ENCODE measurements around the gene HNMT. TPM values are rescaled to one million over a fixed set of nuclear protein-coding genes. Genes with fewer than 3 reads are reported as not detected.
"Not testable (repeated sequence)": the region's sequence is repeated elsewhere in the genome, so short reads cannot be mapped to it uniquely, and the experiment has no call there.

The HNMT gene
- total RNA-seq = 92.7 TPM

DNA sequence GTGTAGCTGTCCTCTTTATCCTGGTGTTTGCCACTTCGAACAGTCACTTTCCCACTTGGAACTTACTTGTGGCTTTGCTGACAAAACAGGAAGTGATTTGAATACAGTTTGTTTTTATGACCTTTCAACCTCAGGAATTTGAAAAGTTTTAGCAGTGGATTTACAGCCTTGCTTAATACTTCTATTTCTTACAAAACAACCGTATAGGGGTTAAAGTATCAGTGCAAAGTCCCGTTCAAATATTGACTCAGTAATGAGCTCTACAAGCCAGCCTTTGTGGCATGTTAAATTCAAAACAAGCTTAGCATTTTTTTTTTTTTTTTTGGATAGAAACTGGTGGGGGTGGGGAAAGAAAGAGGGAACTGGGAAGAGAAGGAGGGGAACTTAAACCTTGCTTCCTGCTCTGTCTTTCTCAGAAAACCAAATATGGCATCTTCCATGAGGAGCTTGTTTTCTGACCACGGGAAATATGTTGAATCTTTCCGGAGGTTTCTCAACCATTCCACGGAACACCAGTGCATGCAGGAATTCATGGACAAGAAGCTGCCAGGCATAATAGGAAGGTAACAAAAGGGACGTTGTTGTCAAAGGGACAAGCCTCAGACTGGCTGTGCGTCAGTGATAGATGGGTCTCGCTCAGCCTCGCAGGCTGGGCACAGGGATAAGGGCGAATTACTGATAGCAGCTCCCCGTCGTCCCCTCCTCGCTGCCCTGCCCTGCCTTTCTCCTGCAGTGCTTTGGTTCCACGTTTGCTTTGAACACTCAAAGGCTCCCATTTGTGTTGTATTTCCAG, at the start of gene HNMT:
HNMT (plus strand) TSS at position 408 of the 793 bp plus-strand sequence; CDS start at position 427, 19 bp downstream.
- DNase-seq (ENCODE audit: low spot score) = peak; percentile 27

DNA sequence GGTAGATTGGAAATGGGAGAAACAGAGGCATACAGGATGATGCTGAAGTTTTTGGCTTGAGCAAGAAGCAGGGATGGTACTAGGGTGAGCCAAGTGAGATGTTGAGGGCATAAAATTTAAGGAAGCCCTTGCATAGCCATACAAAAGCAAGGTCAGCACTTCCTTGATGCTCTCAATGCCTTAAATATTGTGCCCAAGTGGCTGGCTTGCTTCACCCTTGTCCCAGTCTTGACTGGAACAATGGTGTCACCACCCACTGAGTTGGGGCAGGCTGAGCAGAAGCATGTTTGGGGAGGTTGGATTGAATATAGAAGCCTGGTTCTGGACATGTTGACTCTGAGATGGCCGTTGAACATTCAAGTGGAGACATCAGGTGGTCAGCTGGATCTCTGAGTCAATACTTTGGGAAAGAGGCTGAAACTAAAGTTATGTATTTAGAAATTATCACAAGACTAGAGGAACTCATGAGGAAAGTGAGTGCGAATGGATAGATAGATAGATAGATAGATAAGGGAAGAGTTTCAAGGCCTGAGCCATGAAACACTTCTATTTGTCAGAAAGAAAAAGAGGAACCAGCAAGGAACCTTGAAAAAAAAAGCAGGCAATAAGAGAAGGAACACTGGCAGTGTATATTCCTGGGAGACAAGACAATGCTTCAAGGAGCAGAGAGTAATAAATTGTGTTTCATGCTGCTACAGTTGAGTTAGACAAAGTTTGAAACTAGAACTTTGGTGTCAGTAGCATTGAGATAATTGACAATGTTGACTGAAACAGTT, 43.0 kb upstream of the HNMT start:
- no peak for DNase-seq (ENCODE audit: low spot score)

- DNase-seq (ENCODE audit: low spot score) = not testable (repeated sequence)
Observed at GRCh38 chr2:137922171-137922570, 42.1 kb upstream of the HNMT start.

- no peak for DNase-seq (ENCODE audit: low spot score)
Observed at GRCh38 chr2:137924019-137924418, 40.3 kb upstream of the HNMT start.

DNA sequence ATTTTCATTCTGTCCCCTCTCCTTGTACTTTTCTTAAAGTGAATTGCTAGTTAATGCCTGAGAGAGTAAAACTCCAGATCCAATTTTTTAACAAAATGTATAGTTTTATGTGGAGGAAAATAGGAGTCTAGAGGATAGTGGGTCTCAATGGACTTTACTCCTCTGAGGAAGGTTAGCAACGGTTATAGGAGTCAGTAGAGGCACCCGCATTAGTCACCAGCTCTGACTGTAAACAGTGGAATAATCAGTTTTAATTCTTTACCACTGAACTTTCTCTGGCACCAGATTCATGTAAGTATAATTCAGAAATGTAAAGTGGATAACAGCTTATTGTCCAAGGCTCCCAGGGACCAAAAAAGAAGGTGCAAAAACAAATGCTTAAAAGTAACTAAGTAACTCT, 38.7 kb upstream of the HNMT start:
- no peak for DNase-seq (ENCODE audit: low spot score)

- no peak for DNase-seq (ENCODE audit: low spot score)
Observed at GRCh38 chr2:137927846-137928245, 36.4 kb upstream of the HNMT start.

DNA sequence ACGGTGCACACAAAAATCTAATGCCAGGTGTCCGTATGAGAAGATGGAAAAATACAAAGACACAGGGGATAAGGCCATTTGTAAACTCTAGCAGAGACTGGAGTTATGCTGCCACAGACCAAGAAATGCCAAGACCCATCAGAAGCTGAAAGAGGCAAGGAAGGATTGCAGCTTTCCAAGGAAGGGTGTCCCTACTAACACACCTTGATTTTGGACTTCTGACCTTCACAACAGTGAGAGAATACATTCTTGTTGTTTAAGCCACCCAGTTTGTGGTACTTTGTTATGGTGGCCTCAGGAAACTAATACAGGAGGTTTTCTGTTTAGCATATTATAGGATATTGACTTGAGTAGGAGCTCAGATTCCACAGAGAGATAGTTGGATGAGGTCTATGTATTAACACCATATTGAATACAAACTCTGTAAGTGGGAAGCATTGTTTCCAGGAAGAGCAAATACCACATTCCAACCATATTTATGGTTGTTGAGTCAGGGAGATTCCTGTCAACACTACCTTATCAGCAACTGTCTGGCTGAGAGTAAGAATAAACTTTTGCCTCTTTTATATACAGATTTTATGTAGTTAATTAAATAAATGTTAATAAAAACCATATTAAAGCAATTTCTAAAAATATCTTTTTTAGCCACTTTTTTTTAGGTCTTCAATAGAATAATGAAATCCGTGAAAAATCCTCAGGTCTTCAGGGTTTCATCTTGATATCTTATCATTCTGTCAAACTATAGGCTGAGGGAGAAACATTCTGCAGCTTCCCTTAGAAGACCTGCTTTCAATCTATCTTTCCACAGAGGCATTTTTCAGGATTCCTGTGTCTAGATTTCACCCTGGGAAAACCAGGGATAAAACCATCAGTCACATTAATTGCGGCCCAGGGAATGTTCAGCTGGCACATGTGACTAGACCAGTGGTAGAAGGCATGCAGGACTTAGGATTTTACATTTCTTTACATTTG, 35.4 kb upstream of the HNMT start:
- DNase-seq (ENCODE audit: low spot score) = no peak

GRCh38 chr2:137929519-137929916, 34.8 kb upstream of the HNMT start:
- DNase-seq (ENCODE audit: low spot score) = no peak

DNA sequence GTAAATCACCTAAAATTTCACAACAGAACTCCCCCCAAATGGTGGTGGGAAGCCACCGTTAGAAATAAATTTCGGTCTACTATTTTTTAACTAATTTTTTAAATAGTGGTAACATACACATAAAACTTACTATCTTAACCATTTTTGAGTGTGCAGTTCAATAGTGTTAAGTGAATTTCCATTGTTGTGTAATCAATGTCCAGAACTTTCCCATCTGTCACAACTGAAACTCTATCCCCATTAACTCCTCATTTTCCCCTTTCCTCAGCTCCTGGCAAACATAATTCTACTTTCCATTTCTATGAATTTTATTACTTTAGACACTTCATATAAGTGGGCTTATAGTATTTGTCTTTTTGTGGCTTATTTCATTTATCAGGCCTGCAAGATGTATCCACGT, 34.1 kb upstream of the HNMT start:
- no peak for DNase-seq (ENCODE audit: low spot score)

DNA sequence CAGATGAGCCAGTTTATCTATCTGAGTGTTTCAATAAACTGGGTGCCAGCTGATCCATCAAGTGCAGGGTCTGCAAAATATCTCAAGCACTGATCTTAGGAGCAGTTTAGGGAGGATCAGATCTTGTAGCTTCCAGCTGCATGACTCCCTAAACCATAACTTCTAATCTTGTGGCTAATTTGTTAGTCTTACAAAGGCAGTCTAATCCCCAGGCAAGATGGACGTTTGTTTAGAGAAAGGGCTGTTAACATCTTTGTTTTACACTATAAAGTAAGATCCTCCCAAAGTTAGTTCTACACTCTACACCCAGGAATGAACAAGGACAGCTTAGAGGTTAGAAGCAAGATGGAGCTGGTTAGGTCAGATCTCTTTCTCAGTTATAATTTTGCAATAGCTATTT, 28.7 kb upstream of the HNMT start:
- DNase-seq (ENCODE audit: low spot score) = no peak

- no peak for DNase-seq (ENCODE audit: low spot score)
Observed at GRCh38 chr2:137937246-137937645, 27.0 kb upstream of the HNMT start.

- DNase-seq (ENCODE audit: low spot score) = no peak
Observed at GRCh38 chr2:137937778-137938177, 26.5 kb upstream of the HNMT start.

GRCh38 chr2:137938204-137938603, 26.1 kb upstream of the HNMT start:
- DNase-seq (ENCODE audit: low spot score) = no peak

GRCh38 chr2:137939026-137939425, 25.2 kb upstream of the HNMT start:
- DNase-seq (ENCODE audit: low spot score) = no peak

DNA sequence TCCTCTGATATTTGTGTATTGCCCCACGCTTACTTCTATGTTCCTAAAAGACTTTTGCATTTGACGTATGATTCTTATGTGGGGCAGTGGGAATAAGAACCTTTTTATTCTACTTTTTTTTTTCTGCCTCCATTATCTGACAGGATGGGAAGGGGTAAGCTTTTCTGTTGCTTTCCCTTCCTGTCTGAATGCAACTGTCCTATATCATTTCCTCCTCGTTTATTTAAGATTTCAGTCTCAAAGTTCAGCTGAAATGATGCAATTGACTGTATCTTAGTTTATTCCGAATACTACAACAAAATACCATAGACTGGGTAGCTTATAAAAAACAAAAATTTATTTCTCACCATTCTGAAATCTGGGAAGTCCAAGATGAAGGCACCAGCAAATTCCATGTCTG, 24.1 kb upstream of the HNMT start:
- no peak for DNase-seq (ENCODE audit: low spot score)

GRCh38 chr2:137942037-137942832, 22.0 kb upstream of the HNMT start:
- DNase-seq (ENCODE audit: low spot score) = no peak

DNA sequence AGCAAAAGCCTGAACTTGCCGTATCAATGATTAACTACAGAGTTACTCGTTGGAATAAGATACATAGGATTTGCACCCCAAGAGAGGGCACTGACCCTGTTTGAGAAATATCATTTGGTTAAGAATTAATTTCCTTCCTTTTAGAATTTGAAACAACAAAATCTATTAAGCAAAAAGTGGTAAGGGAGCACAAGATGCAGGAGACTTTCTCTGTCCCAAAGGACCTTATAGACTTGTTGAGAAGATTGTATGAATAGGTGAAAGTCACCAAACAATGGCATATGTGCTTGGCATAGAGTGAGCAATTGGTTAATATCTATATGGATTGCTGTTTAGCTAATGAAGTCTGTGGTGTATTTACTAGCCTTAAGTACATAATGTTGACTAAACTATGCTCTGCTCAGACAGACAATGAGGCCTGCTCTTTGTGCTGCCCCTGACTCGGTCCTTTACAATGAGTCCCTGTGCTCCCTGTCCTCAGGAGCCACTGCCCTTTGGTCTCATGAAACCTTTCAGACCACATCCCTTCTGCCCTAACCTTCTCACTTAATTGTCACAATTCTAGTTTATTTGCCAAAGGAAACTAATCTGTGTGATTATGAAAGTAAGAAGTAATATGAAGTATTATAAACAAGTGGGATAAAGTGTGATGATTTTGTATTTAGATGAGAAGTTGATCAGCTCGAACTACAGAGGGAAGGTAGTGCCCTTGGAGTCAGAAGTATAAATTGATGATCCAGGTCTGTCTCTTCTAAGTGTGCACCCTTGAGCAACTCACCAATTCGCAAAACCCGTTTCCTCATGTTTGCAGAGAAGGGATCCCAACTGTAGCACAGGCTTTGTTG, 21.2 kb upstream of the HNMT start:
- no peak for DNase-seq (ENCODE audit: low spot score)

- DNase-seq (ENCODE audit: low spot score) = no peak
Observed at GRCh38 chr2:137943678-137944347, 20.5 kb upstream of the HNMT start.

DNA sequence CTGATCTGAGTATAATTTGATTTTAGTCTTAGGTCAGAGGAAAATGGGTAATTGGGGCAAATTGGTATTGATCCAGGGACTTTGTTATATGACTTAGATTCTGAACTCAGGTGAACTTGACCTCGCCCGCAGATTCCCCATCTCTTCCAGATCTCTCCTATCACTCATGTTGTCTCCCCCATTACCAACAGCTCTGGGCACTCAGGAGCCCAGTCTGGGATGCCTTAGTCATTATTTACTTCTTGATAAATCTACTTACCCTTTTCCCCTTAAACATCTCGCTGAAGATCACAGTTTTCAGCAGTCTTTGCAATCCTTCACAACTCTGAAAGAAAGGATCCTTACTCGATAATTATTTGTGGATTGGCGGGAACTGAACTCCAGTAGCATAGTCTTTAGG, 19.6 kb upstream of the HNMT start:
- no peak for DNase-seq (ENCODE audit: low spot score)

GRCh38 chr2:137945229-137945628, 19.0 kb upstream of the HNMT start:
- no peak for DNase-seq (ENCODE audit: low spot score)
